Activated T-cell treated with anti-CD3 and anti-CD28 coated beads, Interleukin-2, amount 50 U/mL, for 72 hours (primary cell): Measurements from ENCODE around the gene RYR2. TPM values are rescaled to one million over a fixed set of nuclear protein-coding genes. Genes with fewer than 3 reads are reported as not detected.

ENCODE experiments used
- ATAC-seq, 2 donors: fragments of 150-1000 bp; cut with Tn5 transposase; replicated peaks in 1 of 2; 2 replicates each; pipeline ENCODE4 v1.10.0; 2021; ENCODE audit warnings: moderate library complexity in 2 of 2, mild to moderate bottlenecking in 1 of 2
- DNase-seq, 2 donors: peaks; one replicate each; pipeline ENCODE4 v3.0.0; 2021 to 2022; ENCODE audit warnings: mixed read lengths in 1 of 2
- H3K27ac Mint-ChIP-seq: one replicate; pipeline ENCODE4 v1.8.0; 2022; ENCODE audit warnings: mild to moderate bottlenecking, moderate library complexity, mixed read lengths
- H3K27me3 Mint-ChIP-seq: one replicate; pipeline ENCODE4 v1.8.0; 2022; ENCODE audit warnings: low read depth, mixed read lengths
- H3K36me3 Mint-ChIP-seq, 2 donors: one replicate each; pipeline ENCODE4 v1.8.0; 2022; ENCODE audit warnings: mixed read lengths in 2 of 2, mild to moderate bottlenecking in 1 of 2; ENCODE audit not compliant: insufficient read depth in 2 of 2
- H3K4me1 Mint-ChIP-seq: one replicate; pipeline ENCODE4 v1.8.0; 2022; ENCODE audit warnings: low read depth, mixed read lengths
- H3K4me3 Mint-ChIP-seq, 2 donors: one replicate each; pipeline ENCODE4 v1.8.0; 2022; ENCODE audit warnings: mild to moderate bottlenecking in 2 of 2, mixed read lengths in 2 of 2, moderate library complexity in 2 of 2
- H3K9me3 Mint-ChIP-seq, 2 donors: one replicate each; pipeline ENCODE4 v1.8.0; 2022; ENCODE audit warnings: mixed read lengths in 2 of 2
- total RNA-seq, 2 donors: library from RNA; stranded (reverse); gene quantifications; one replicate each; pipeline ENCODE4 v1.2.3, GENCODE V29; 2022

Gene RYR2
- total RNA-seq, 2 donors from 2014 or later = 0.02 to 0.19 TPM

DNA sequence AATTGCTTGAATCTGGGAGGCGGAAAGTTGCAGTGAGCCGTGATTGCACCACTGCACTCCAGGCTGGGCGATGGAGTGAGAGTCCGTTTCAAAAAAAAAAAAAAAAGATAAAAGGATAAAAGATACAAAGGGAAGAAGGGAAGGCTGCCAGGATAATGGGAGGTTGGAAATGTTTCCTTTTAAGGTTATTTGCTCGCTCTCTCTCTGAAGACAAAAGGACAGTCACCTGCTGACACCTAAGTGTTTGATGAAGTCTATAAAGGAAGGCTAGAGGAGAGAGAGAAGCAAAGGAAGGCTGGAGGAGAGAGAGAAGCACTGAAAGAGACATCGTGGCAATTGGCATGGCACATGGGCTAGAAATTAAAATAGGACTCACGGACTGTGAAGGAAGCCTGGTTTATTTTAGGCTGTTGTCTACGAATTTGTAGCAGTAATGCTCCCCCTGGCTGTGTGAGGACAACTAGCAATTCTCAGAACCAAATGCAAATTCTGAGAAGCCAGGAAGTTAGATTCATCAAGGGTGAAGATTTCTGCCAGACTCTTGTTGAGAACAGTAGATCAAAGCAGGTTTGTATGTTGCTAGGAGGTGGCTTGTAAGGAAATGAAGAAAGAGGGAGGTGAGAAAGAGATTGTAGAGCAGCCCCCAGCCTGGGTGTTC, 694.5 kb downstream of the RYR2 start:
- no peak overlapping the region for H3K27ac Mint-ChIP-seq
- H3K36me3 Mint-ChIP-seq = no peaks in the 10 kb centered on the region
- peak; percentile 69 to 89 for ATAC-seq
- H3K27me3 Mint-ChIP-seq = no peaks in the 10 kb centered on the region
- peak in 1 of 2 donors; percentile 21 for DNase-seq
- peaks cover 6% of the 10 kb centered on the region for H3K4me1 Mint-ChIP-seq
- peaks cover 0 to 12% of the 10 kb centered on the region in 2 donors for H3K9me3 Mint-ChIP-seq
- H3K4me3 Mint-ChIP-seq = peak overlapping the region in 1 of 2 donors; percentile 1

DNA sequence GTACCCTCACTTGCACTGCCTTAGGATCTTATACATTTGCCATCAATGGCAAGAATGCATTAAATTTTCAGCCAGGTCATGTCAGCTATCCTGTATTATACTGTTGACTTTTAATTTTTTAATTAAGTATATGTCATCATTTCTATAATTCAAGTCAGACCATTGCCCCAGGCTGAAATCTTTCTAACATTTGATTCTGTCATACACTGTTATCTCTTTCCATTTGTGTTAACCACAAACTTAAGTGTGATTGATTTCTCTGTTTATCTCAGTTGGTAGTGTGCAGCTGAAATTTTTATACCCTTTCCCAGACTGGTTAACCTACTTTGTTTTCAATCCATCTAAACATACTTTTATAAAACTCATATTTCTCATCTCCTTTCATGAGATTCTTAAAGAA, 695.5 kb downstream of the RYR2 start:
- H3K27ac Mint-ChIP-seq = peak overlapping the region; percentile 43
- ATAC-seq = peak in 1 of 2 donors; percentile 29

DNA sequence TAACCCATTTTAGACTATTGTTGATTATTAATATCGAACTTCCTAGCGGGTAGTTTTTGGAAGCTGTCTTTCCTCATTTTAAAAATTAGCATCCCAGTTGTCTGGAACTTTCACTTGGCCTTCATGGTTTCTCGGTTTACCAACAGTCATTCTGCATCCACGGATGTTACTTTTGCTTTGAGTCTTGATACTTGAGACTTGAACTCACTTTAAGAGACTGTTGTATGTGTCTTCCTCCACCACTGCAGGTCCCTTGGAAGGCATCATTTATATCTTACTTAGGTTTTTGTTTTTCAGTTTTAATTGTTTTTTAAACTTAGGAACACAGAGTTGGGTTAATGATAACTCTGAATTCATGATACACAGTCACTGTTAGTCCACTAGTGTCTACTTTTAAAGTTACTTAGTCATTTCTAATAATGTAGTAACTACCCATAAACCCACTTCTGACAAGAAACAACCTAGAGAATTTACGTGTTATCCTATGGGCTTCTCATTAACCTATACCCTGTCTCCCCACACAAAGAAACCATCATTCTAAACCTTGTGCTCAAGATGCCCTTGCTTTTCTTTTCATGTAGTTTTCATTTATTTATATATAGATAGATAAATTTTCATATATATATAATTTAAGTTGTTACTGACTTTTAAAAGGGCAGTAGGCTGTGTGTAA, 696.1 kb downstream of the RYR2 start:
- H3K9me3 Mint-ChIP-seq = peaks cover 0 to 10% of the 10 kb centered on the region in 2 donors
- H3K36me3 Mint-ChIP-seq = no peaks in the 10 kb centered on the region
- H3K4me3 Mint-ChIP-seq = peak overlapping the region in 1 of 2 donors; percentile 14
- ATAC-seq (peak in 1 of 2 donors; percentile 39), DNase-seq (no peak)
- H3K27ac Mint-ChIP-seq = peak overlapping the region; percentile 43
- H3K27me3 Mint-ChIP-seq = no peaks in the 10 kb centered on the region
- H3K4me1 Mint-ChIP-seq = peaks cover 6% of the 10 kb centered on the region

More for the DNA sequence above, 695.5 kb downstream of the RYR2 start:
- H3K36me3 Mint-ChIP-seq = no peaks in the 10 kb centered on the region
- peaks cover 0 to 10% of the 10 kb centered on the region in 2 donors for H3K9me3 Mint-ChIP-seq
- H3K4me1 Mint-ChIP-seq = peaks cover 6% of the 10 kb centered on the region
- DNase-seq = no peak
- no peaks in the 10 kb centered on the region for H3K27me3 Mint-ChIP-seq
- H3K4me3 Mint-ChIP-seq = peak overlapping the region in 1 of 2 donors; percentile 14

DNA sequence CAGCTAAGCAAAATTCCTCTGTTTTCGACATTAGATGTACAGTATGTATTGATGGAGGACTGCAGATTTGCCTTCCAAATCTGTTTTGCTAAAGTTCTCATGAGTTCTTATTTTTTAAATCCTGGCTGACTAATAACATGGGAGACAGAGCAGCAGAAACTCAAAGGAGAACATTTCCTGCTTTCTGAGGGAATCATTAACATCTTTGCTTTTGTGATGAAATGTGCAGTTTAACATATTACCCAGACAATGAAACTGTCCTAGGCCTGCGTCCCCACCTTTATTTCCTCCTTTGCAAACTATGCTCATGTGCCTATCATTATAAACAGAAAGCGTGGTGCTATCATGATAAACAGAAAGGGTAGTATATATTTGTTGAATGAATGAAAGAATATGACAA, 698.9 kb downstream of the RYR2 start:
- peaks cover 0 to 4% of the 10 kb centered on the region in 2 donors for H3K9me3 Mint-ChIP-seq
- no peak overlapping the region for H3K27ac Mint-ChIP-seq
- H3K4me1 Mint-ChIP-seq = peaks cover 6% of the 10 kb centered on the region
- DNase-seq (no peak), ATAC-seq (no peak)
- no peaks in the 10 kb centered on the region for H3K36me3 Mint-ChIP-seq
- no peak overlapping the region for H3K4me3 Mint-ChIP-seq
- H3K27me3 Mint-ChIP-seq = no peaks in the 10 kb centered on the region

DNA sequence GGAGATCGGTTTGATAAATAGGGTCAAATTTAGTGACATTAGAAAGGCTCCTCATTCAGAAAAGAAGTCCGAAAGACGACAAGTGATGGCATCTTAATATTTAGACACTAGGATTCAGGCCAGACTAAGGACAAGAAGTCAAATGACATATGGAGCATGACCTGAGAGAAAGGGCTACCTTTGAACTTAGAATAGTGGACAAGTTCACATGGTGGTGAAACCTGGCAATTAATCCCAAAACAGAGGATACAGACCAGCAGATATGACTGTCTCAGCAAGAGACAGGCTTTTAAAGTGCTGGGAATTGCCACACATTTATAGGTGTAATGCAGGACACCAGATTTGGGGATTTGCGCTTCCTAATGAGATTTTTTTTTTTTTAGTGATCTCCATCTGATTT, 703.6 kb downstream of the RYR2 start:
- H3K36me3 Mint-ChIP-seq = no peaks in the 10 kb centered on the region
- H3K9me3 Mint-ChIP-seq = no peaks in the 10 kb centered on the region
- H3K27me3 Mint-ChIP-seq = no peaks in the 10 kb centered on the region
- no peak for ATAC-seq
- no peak overlapping the region for H3K27ac Mint-ChIP-seq
- H3K4me3 Mint-ChIP-seq = no peak overlapping the region
- no peaks in the 10 kb centered on the region for H3K4me1 Mint-ChIP-seq
- no peak for DNase-seq

DNA sequence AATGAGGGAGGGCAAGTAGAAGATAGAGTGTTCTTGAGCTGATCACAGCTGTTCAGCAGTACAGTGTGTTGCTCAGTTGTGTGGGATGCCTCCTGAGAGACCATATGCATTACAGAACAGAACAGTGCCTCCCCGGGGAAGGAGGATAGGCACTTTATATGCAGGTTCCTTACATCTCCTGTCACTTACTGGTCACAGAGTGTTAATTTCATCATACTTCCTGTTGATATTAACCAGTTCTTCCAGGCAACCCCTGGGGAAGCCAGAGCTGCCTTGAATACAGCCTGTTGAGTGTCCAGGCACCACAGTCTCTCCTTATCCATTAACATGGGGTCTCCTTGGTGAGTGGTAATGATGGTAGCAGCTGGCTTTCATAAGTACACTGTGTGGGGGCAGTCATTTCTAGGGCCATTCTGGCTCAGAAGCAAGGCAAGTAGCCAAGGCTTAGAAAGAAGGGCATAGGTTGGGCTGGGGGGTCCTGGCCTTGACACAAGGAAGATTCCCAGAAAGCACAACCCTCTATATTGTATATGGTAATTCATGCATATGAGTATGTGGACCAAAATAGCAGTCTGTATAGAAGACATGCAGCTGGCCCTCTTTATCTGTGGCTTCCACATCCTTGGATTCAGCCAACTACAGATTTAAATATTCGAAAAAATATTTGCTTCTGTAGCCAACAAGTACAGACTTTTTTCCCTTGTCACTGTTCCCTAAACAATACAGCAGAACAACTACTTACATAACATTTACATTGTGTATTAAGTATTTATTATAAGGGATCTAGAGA, 706.4 kb downstream of the RYR2 start:
- no peaks in the 10 kb centered on the region for H3K27me3 Mint-ChIP-seq
- ATAC-seq (no peak), DNase-seq (no peak)
- H3K9me3 Mint-ChIP-seq = peaks cover 0 to 2% of the 10 kb centered on the region in 2 donors
- H3K36me3 Mint-ChIP-seq = no peaks in the 10 kb centered on the region
- H3K27ac Mint-ChIP-seq = no peak overlapping the region
- H3K4me3 Mint-ChIP-seq = no peak overlapping the region
- no peaks in the 10 kb centered on the region for H3K4me1 Mint-ChIP-seq

DNA sequence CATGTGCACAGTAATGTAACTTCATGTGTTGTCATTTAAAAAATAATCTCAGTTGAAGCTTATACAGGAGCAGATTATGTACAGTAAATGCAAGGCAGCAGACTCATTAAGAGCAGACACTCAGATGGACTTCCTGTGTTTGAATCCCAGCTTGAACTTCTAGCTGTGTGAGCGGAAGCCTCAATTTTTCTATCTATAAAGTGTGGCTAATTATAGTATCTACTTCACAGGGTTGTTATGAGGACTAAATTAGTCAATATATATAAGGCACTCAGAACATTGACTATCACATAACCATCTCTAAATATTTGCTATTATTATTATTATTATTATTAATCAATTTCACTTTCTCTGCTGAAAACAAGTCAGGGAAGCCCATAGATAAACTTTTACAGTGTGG, 707.1 kb downstream of the RYR2 start:
- H3K9me3 Mint-ChIP-seq = peaks cover 0 to 2% of the 10 kb centered on the region in 2 donors
- H3K4me1 Mint-ChIP-seq = no peaks in the 10 kb centered on the region
- ATAC-seq = no peak
- no peak overlapping the region for H3K4me3 Mint-ChIP-seq
- no peak for DNase-seq
- no peak overlapping the region for H3K27ac Mint-ChIP-seq
- H3K27me3 Mint-ChIP-seq = no peaks in the 10 kb centered on the region
- no peaks in the 10 kb centered on the region for H3K36me3 Mint-ChIP-seq

DNA sequence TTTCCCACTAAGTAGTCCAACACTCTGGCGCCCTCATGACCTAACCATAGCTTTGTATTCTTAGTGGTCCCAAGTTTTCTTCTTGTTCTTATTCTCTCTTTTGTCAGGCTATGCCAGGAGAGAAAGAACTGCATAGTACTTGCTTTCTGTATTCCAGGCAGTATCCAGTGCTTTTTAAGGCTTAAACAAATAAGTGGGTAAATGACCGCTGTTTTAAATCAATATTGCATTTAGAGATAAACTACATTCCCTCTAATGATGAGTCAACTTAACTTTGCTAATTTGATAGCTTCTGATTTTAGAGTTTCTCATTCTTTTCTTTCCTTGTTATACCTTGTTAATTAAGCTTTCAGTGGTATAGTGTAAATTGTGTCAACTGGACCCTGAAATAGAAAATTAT, 709.1 kb downstream of the RYR2 start:
- peaks cover 3 to 5% of the 10 kb centered on the region in 2 donors for H3K9me3 Mint-ChIP-seq
- no peak for ATAC-seq
- no peak overlapping the region for H3K4me3 Mint-ChIP-seq
- no peak for DNase-seq
- H3K4me1 Mint-ChIP-seq = no peaks in the 10 kb centered on the region
- H3K27ac Mint-ChIP-seq = no peak overlapping the region
- no peaks in the 10 kb centered on the region for H3K27me3 Mint-ChIP-seq
- H3K36me3 Mint-ChIP-seq = no peaks in the 10 kb centered on the region

DNA sequence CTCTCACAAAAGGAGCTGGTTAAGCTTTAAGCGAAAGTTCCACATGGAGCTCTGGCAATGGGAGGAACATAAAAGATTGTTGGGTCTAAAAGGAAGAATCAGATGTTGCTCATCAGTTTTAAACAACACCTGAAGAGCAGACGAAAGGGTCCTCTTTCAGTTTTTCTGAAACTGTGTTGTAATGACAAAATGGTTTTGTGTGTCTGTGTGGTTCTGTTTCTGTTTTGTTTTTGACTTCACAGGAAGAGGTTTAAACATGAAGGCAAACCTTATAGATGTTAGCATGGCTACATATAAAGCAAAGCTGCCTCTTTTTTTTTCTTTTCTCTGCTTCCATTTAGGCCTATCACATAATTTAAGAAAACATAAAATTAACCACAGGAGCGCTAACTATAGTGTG, 712.6 kb downstream of the RYR2 start:
- H3K4me3 Mint-ChIP-seq = peak overlapping the region in 1 of 2 donors; percentile 31
- no peaks in the 10 kb centered on the region for H3K36me3 Mint-ChIP-seq
- ATAC-seq (peak in 1 of 2 donors; percentile 47), DNase-seq (no peak)
- no peaks in the 10 kb centered on the region for H3K27me3 Mint-ChIP-seq
- peaks cover 3 to 5% of the 10 kb centered on the region in 2 donors for H3K9me3 Mint-ChIP-seq
- H3K27ac Mint-ChIP-seq = no peak overlapping the region
- no peaks in the 10 kb centered on the region for H3K4me1 Mint-ChIP-seq

DNA sequence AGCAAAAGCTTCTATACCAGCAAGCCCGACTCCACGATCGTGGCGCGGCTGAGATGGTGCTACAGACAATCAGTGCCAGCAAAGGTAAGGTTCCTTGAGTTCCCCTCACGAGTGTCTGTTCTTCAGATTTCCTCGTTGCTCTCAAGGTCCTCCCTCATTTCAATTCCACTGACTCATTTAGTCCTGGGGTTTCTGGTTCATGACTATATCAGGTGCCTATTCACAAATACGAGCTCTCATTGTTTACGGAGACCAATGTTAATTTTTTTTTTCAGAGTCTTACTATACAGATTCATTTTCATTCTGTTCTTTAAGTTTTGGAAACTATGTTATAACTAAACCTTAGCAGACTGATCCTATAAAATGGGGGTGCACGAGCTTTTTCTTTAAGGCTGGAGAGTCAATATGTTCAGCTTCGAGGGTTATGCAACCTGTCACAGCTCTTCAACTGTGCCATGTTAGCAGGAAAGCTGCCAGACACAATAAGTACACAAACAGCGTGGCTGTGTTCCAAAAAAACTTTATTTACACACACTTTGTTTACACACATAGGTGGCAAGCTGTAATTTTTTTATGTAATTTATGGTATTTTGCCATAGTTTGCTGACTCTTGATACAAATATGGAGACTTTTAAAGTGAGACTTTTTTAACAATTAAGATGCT, 714.5 kb downstream of the RYR2 start:
- Mint-ChIP-seq H3K9me3 (peaks cover 3 to 5% of the 10 kb centered on the region in 2 donors), H3K27ac (no peak overlapping the region), H3K36me3 (no peaks in the 10 kb centered on the region), H3K4me1 (no peaks in the 10 kb centered on the region), H3K4me3 (no peak overlapping the region), H3K27me3 (no peaks in the 10 kb centered on the region)
- ATAC-seq (no peak), DNase-seq (no peak)

DNA sequence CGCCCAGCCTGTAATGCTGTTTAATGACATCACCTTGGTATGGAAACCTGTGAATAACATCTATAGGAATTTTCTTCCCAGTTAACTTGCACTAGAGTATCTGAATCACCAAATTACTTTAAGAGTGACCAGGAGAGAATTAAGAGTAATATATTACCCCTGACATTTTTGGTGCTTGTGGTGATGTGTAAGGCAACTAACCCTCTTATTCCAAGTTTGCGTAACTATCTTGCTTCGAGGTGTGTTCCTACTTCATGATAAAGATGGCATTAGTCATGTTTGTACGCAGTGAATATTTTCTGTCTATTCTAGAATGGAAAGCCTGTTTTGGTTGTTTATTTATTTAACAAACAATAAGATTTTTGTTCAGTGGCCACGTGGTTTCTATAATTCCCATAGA, 717.4 kb downstream of the RYR2 start:
- ATAC-seq = no peak
- H3K36me3 Mint-ChIP-seq = no peaks in the 10 kb centered on the region
- H3K4me1 Mint-ChIP-seq = no peaks in the 10 kb centered on the region
- H3K27ac Mint-ChIP-seq = no peak overlapping the region
- H3K27me3 Mint-ChIP-seq = no peaks in the 10 kb centered on the region
- no peak overlapping the region for H3K4me3 Mint-ChIP-seq
- DNase-seq = no peak
- peaks cover 2 to 3% of the 10 kb centered on the region in 2 donors for H3K9me3 Mint-ChIP-seq

DNA sequence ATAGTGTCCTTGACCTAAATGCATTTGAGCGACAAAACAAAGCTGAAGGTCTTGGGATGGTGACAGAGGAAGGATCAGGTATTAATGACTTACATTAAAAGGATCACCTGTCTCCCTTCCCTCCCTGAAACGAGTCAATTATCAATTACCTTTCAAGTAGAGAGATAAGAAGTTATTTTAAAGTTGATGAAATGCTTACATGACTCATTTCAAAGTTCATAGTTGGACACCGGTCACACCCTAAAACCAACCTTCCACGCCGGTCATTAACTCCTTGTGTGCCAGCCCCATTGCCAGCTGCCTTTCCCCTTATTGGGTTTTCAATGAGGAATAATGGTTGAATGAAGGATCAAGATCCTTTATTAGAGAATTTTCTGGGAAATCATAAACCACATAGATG, 719.0 kb downstream of the RYR2 start:
- Mint-ChIP-seq H3K9me3 (no peaks in the 10 kb centered on the region), H3K4me3 (no peak overlapping the region), H3K4me1 (no peaks in the 10 kb centered on the region), H3K27ac (no peak overlapping the region), H3K27me3 (no peaks in the 10 kb centered on the region), H3K36me3 (no peaks in the 10 kb centered on the region)
- DNase-seq = no peak
- ATAC-seq = no peak

DNA sequence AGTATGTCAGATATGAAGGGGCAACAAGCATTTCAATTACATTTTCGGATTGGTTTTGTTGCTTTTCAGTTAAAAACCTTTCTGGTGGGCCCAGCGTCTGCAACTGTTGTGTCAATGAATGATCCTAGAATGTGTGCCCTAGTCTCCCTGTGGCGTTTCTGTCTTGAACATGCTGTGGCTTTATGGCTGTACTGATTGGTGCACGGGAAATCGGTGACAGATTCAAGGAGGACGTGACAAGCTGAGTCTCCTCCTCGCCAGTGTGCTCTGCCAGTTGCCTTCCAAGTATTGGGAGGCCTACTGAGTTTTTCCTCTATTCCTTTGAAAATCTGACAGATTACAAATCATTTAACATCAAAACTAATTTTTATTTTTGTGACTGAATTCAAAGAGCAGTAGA, 721.2 kb downstream of the RYR2 start:
- Mint-ChIP-seq H3K4me3 (no peak overlapping the region), H3K4me1 (no peaks in the 10 kb centered on the region), H3K36me3 (no peaks in the 10 kb centered on the region), H3K9me3 (no peaks in the 10 kb centered on the region), H3K27ac (no peak overlapping the region), H3K27me3 (no peaks in the 10 kb centered on the region)
- no peak for DNase-seq
- no peak for ATAC-seq
